Stomach (tissue), 9 donors: ENCODE results near the gene NPAS2. TPM values are rescaled to one million over a fixed set of nuclear protein-coding genes. Genes with fewer than 3 reads are reported as not detected.
A peak's percentile ranks its signal among the peaks of the same experiment; 100 is the strongest.

Experiments
- DNase-seq, 2 donors: peaks; one replicate each; pipeline versions ENCODE4 v3.0.0 to v3.0.0-alpha.2; 2013 to 2019
- H3K27ac ChIP-seq, 5 donors: fragments of 200-600 bp in 4 of 5; sonication (generic) in 4 of 5; one replicate each; pipeline ENCODE4 v1.5.1; 2013 to 2019; ENCODE audit warnings: mild to moderate bottlenecking in 1 of 5, moderate library complexity in 1 of 5
- H3K27me3 ChIP-seq, 3 donors: fragments of 200-600 bp; sonication (generic); one replicate each; pipeline ENCODE4 v1.5.1; 2017 to 2019; ENCODE audit warnings: mixed run types in 1 of 3
- H3K36me3 ChIP-seq, 4 donors: fragments of 200-600 bp; sonication (generic); 1 replicate in 3 of 4; 2 replicates in 1 of 4; pipeline ENCODE4 v1.5.1; 2016 to 2019
- H3K4me1 ChIP-seq, 4 donors: fragments of 200-600 bp; sonication (generic); one replicate each; pipeline ENCODE4 v1.5.1; 2016 to 2019
- H3K4me3 ChIP-seq, 4 donors: fragments of 200-600 bp; sonication (generic) in 3 of 4; one replicate each; pipeline ENCODE4 v1.5.1; 2016 to 2019; ENCODE audit warnings: mild to moderate bottlenecking in 1 of 4
- H3K9me3 ChIP-seq, 4 donors: fragments of 200-600 bp; sonication (generic); one replicate each; pipeline ENCODE4 v1.5.1; 2016 to 2019
- EP300 ChIP-seq: sonication (generic); formaldehyde crosslinking; IDR thresholded peaks from one replicate; pipeline ENCODE4 v1.6.1; 2017; ENCODE audit warnings: antibody characterized with exemption
- POLR2A ChIP-seq, 4 donors: fragments of 450-650 bp; IDR thresholded peaks; one replicate each; pipeline ENCODE4 v1.6.1; 2016; ENCODE audit warnings: antibody characterized with exemption in 4 of 4, control low read depth in 2 of 4, mild to moderate bottlenecking in 1 of 4, moderate library complexity in 1 of 4
- POLR2AphosphoS5 ChIP-seq, 3 donors: sonication (generic); formaldehyde crosslinking; IDR thresholded peaks; one replicate each; pipeline ENCODE4 v1.6.1; 2016; ENCODE audit warnings: antibody characterized with exemption in 3 of 3
- WGBS, 5 donors: extraction: QIAGEN DNeasy Blood & Tissue Kit in 3 of 5; methylation state at CpG; one replicate each; pipeline versions ENCODE4 v1.1.5 to v1.1.7; 2013 to 2018; 5-methylcytosine and 5-hydroxymethylcytosine counted together
- intact Hi-C: fragments of 100-400 bp; cut with DNase I; formaldehyde crosslinking; loops from one replicate; pipeline ENCODE4 v1.15.1; 2023; ENCODE audit warnings: low total_unique reads
- polyA plus RNA-seq, 3 donors: library from polyadenylated mRNA; stranded (reverse); fragments of 200-250 nt; gene quantifications; one replicate each; pipeline ENCODE4 v1.2.3, GENCODE V29; 2013
- total RNA-seq, 5 donors: library from RNA; depleted of rRNA; stranded (reverse); fragments of >200 nt; gene quantifications; one replicate each; pipeline versions ENCODE4 v1.1.0 to v1.2.3, GENCODE V29; 2014 to 2016
- TF ChIP-seq, protein P1 (sequence below), 7 experiments: fragments of 450-650 bp in 4 of 7; fragments of 200-600 bp in 3 of 7; sonication (generic) in 3 of 7; IDR thresholded peaks; one replicate each; pipeline ENCODE4 v1.5.1; 2016 to 2019; ENCODE audit warnings: antibody characterized with exemption in 7 of 7, control low read depth in 2 of 7, mild to moderate bottlenecking in 1 of 7
- donor health status: healthy with polysubstance abuse.
- donor health status: Bipolar disorder and iron deficiency.
- donor health status: healthy.

NPAS2 gene
- total and polyA plus RNA-seq, 8 donors, result 13.1 to 148 (median 28.0) TPM

- H3K4me3 ChIP-seq, result no peak overlapping the region
- H3K27me3 ChIP-seq, result peaks cover 0 to 2% (median 0%) of the 10 kb centered on the region in 3 donors
- peaks cover 0 to 5% (median 0%) of the 10 kb centered on the region in 4 donors for H3K9me3 ChIP-seq
- DNase-seq, result no peak
- H3K27ac ChIP-seq, result peak overlapping the region in 4 of 5 donors; percentile 75 to 92 (median 80)
- 28 to 61% (median 45%) methylated on average over 2 of the region's 2 CpGs for WGBS, 5 donors
- H3K36me3 ChIP-seq, result no peaks in the 10 kb centered on the region
- peaks cover 4 to 62% (median 45%) of the 10 kb centered on the region in 4 donors for H3K4me1 ChIP-seq
- intact Hi-C loops, result no loop called here
- TF ChIP-seq POLR2A (IDR thresholded peaks at IDR 0.05) (no peak), POLR2AphosphoS5 (IDR thresholded peaks at IDR 0.05) (no peak), EP300 (no peak)
- TF ChIP-seq, protein P1, sequence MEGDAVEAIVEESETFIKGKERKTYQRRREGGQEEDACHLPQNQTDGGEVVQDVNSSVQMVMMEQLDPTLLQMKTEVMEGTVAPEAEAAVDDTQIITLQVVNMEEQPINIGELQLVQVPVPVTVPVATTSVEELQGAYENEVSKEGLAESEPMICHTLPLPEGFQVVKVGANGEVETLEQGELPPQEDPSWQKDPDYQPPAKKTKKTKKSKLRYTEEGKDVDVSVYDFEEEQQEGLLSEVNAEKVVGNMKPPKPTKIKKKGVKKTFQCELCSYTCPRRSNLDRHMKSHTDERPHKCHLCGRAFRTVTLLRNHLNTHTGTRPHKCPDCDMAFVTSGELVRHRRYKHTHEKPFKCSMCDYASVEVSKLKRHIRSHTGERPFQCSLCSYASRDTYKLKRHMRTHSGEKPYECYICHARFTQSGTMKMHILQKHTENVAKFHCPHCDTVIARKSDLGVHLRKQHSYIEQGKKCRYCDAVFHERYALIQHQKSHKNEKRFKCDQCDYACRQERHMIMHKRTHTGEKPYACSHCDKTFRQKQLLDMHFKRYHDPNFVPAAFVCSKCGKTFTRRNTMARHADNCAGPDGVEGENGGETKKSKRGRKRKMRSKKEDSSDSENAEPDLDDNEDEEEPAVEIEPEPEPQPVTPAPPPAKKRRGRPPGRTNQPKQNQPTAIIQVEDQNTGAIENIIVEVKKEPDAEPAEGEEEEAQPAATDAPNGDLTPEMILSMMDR (IDR thresholded peaks at IDR 0.05), result no peak
These were observed 6.6 kb downstream of the NPAS2 start for GRCh38 chr2:100826494-100826893.

DNA sequence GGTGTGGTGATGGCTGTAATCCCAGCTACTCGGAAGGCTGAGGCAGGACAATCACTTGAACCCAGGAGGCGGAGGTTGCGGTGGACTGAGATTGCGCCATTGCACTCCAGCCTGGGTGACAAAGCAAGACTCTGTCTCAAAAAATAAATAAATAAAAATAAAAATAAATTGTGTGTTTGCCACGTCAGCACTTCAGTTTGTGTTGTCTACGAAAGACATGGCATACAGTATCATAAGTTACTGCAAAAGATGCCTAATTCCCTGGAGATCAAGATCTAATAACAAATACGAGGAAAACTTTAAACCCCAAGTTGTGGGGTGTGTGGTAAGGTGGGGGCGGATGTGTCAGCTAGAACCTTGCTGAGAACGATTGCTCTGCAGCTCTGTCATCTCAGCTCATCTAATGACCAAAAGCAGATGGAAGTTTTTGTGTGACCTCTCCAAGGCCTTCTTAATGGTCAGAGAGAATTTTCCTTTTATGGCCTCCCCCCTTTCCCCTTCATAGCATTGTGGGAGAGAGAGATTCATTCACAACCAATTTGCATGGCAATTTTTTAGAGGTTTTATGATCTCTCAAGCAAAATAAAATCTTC is 11.3 kb downstream of the NPAS2 start:
- peaks cover 33 to 61% (median 50%) of the 10 kb centered on the region in 4 donors for H3K4me1 ChIP-seq
- intact Hi-C loops, result loop anchor here (10.0 kb wide), 1 partner anchor 54 kb away; no protein-coding TSS in a partner anchor
- no peak for TF ChIP-seq POLR2AphosphoS5 (IDR thresholded peaks at IDR 0.05)
- TF ChIP-seq, protein P1 (IDR thresholded peaks at IDR 0.05), result no peak
- TF ChIP-seq EP300, result no peak
- no peak for TF ChIP-seq POLR2A (IDR thresholded peaks at IDR 0.05)
- WGBS, 5 donors, result 78 to 90% (median 84%) methylated on average over 9 of the region's 9 CpGs
- H3K27ac ChIP-seq, result no peak overlapping the region
- peaks cover 0 to 5% (median 0%) of the 10 kb centered on the region in 4 donors for H3K9me3 ChIP-seq
- H3K27me3 ChIP-seq, result no peaks in the 10 kb centered on the region
- H3K4me3 ChIP-seq, result no peak overlapping the region
- DNase-seq, result no peak
- H3K36me3 ChIP-seq, result no peaks in the 10 kb centered on the region

DNA sequence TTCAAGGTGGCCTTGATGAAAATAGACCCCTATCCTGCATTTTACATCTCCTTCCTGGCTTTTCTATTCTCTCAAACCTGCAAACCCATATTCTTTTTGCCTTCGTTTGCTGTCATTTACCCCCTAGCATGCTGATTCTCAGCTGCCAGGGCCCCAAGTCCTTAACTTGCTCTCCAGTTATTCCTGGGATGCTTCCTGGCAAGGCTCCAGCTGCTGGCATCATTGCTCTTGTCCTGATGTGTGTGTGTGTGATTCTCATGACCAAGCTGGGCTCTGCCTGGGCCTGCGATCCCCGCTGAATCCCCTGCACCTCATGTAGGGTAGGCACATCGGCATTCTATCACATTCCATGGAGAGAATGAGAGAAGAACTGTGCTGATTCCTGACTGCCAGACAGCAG is 11.9 kb downstream of the NPAS2 start:
- peaks cover 30 to 56% (median 47%) of the 10 kb centered on the region in 4 donors for H3K4me1 ChIP-seq
- TF ChIP-seq POLR2A (IDR thresholded peaks at IDR 0.05) (no peak), EP300 (no peak), POLR2AphosphoS5 (IDR thresholded peaks at IDR 0.05) (no peak)
- TF ChIP-seq, protein P1 (IDR thresholded peaks at IDR 0.05), result no peak
- intact Hi-C loops, result loop anchor here (10.0 kb wide), 1 partner anchor 53 kb away; no protein-coding TSS in a partner anchor
- peaks cover 0 to 5% (median 0%) of the 10 kb centered on the region in 4 donors for H3K9me3 ChIP-seq
- DNase-seq, result no peak
- no peak overlapping the region for H3K27ac ChIP-seq
- WGBS, 5 donors, result 93 to 99% (median 94%) methylated on average over 4 of the region's 4 CpGs
- no peak overlapping the region for H3K4me3 ChIP-seq
- no peaks in the 10 kb centered on the region for H3K27me3 ChIP-seq
- H3K36me3 ChIP-seq, result no peaks in the 10 kb centered on the region

DNA sequence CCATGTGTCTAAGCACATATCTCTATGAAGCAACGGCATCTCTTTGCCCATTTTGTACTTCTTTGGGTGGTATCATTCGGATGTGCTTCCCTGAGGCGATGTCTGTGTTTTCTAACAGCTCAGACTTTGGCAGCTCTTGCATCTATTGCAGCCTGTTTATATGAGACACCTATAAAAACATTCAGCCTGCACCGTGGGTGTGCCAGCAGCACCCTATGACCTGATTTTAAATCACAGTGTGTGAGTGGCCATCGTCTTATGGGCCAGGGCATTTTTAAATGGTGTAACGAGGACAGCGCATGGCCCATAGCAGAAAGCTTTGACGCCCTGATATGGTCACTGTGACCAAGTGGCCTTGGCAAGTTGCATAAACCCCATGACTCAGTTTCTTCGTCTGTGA is 12.9 kb downstream of the NPAS2 start:
- peaks cover 27 to 53% (median 44%) of the 10 kb centered on the region in 4 donors for H3K4me1 ChIP-seq
- H3K4me3 ChIP-seq, result no peak overlapping the region
- peak overlapping the region; percentile 5 to 76 (median 43) for H3K27ac ChIP-seq
- H3K9me3 ChIP-seq, result peaks cover 0 to 5% (median 0%) of the 10 kb centered on the region in 4 donors
- DNase-seq, result no peak
- intact Hi-C loops, result loop anchor here (10.0 kb wide), 1 partner anchor 52 kb away; no protein-coding TSS in a partner anchor
- no peaks in the 10 kb centered on the region for H3K36me3 ChIP-seq
- 38 to 60% (median 53%) methylated on average over 9 of the region's 9 CpGs for WGBS, 5 donors
- no peak for TF ChIP-seq POLR2A (IDR thresholded peaks at IDR 0.05)
- TF ChIP-seq, protein P1 (IDR thresholded peaks at IDR 0.05), result no peak
- TF ChIP-seq POLR2AphosphoS5 (IDR thresholded peaks at IDR 0.05), result peak in 1 of 3 donors; percentile 48
- H3K27me3 ChIP-seq, result no peaks in the 10 kb centered on the region
